ENCODE data around the gene DHX58. TPM values are rescaled to one million over a fixed set of nuclear protein-coding genes. Genes with fewer than 3 reads are reported as not detected.
A peak's percentile ranks its signal among the peaks of the same experiment; 100 is the strongest.

Gene DHX58
- total RNA-seq, 2 donors from 2014 or later: 13.7 to 18.5 TPM

DNA sequence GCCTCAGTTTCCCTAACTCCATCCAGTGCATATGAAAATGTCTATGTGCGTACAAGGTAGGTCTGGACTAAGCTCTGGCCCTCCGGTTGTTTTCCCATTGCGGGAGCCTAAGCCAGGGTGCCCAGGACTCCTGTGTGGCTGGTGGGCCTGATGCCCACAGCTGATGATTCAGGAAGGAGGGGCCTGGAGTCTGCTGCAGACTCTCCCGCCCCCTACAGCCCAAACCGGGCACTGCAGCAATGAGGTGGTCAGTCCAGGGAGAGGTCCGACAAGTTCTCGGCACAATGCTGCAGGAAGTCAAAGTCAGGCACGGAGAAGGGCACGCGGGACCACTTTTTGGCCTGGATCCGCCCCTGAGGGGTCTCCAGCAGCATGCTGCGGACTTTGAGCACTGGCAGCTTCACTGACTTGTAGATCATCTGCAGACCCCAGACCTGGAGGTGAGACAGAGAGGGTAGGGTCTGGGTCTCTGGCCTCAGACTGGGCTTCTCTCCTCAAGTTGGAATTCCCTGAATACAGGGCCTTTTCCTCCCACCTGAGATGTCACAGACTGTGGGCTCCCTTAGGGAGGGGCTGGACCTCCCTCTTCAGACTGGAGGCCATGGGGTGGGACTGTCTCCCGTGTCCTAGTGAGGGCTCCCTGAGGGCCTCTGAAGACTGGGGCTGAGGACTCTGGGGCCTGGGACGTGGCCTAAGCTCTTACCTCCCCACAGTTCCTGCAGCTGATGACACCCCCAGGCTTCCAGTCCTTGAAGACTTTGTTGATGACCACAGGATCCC is 10.8 kb downstream of the DHX58 start:
- TF ChIP-seq, protein P1, sequence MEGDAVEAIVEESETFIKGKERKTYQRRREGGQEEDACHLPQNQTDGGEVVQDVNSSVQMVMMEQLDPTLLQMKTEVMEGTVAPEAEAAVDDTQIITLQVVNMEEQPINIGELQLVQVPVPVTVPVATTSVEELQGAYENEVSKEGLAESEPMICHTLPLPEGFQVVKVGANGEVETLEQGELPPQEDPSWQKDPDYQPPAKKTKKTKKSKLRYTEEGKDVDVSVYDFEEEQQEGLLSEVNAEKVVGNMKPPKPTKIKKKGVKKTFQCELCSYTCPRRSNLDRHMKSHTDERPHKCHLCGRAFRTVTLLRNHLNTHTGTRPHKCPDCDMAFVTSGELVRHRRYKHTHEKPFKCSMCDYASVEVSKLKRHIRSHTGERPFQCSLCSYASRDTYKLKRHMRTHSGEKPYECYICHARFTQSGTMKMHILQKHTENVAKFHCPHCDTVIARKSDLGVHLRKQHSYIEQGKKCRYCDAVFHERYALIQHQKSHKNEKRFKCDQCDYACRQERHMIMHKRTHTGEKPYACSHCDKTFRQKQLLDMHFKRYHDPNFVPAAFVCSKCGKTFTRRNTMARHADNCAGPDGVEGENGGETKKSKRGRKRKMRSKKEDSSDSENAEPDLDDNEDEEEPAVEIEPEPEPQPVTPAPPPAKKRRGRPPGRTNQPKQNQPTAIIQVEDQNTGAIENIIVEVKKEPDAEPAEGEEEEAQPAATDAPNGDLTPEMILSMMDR (IDR thresholded peaks at IDR 0.05): peak; percentile 77
- Histone ChIP-seq H3K27me3 (replicated peaks; ENCODE audit: insufficient read depth) (peaks cover 7% of the 10 kb centered on the region), H3K9me3 (no peaks in the 10 kb centered on the region), H3K36me3 (no peaks in the 10 kb centered on the region), H3K4me3 (no peak overlapping the region), H3K4me1 (ENCODE audit: control insufficient read depth in 1 of 2, low read depth in 2 of 2) (peaks cover 3 to 4% of the 10 kb centered on the region in 2 donors), H3K27ac (no peak overlapping the region)
- ATAC-seq (ENCODE audit: insufficient number of reproducible peaks, low FRiP score, low read depth) (no peak), DNase-seq (ENCODE audit: low spot score) (peak; percentile 49)

GRCh38 chr17:42098730-42099399 is 13.6 kb downstream of the DHX58 start:
- Histone ChIP-seq H3K27me3 (replicated peaks; ENCODE audit: insufficient read depth) (peaks cover 7% of the 10 kb centered on the region), H3K27ac (no peak overlapping the region), H3K9me3 (no peaks in the 10 kb centered on the region), H3K4me3 (no peak overlapping the region), H3K36me3 (no peaks in the 10 kb centered on the region), H3K4me1 (ENCODE audit: control insufficient read depth in 1 of 2, low read depth in 2 of 2) (peaks cover 3 to 4% of the 10 kb centered on the region in 2 donors)
- TF ChIP-seq, protein P1 (IDR thresholded peaks at IDR 0.05): no peak
- DNase-seq (ENCODE audit: low spot score): no peak
- no peak for ATAC-seq (ENCODE audit: insufficient number of reproducible peaks, low FRiP score, low read depth)

GRCh38 chr17:42097691-42098631 is 14.6 kb downstream of the DHX58 start, which contains the start of gene ZNF385C:
Gene ZNF385C, minus strand, starts transcription at chr17:42098473. Its CDS starts 35,417 bp downstream, at chr17:42063056.
- Histone ChIP-seq H3K27ac (no peak within 1 kb of the TSS), H3K4me3 (peak within 1 kb of the TSS; percentile 37), H3K4me1 (ENCODE audit: control insufficient read depth in 1 of 2, low read depth in 2 of 2) (peaks cover 3 to 4% of the 10 kb centered on the region in 2 donors), H3K9me3 (no peaks in the 10 kb centered on the region), H3K36me3 (no peaks in the 10 kb centered on the region), H3K27me3 (replicated peaks; ENCODE audit: insufficient read depth) (peaks cover 7% of the 10 kb centered on the region)
- no peak for ATAC-seq (ENCODE audit: insufficient number of reproducible peaks, low FRiP score, low read depth)
- TF ChIP-seq, protein P1 (IDR thresholded peaks at IDR 0.05): no peak
- DNase-seq (ENCODE audit: low spot score): no peak

DNA sequence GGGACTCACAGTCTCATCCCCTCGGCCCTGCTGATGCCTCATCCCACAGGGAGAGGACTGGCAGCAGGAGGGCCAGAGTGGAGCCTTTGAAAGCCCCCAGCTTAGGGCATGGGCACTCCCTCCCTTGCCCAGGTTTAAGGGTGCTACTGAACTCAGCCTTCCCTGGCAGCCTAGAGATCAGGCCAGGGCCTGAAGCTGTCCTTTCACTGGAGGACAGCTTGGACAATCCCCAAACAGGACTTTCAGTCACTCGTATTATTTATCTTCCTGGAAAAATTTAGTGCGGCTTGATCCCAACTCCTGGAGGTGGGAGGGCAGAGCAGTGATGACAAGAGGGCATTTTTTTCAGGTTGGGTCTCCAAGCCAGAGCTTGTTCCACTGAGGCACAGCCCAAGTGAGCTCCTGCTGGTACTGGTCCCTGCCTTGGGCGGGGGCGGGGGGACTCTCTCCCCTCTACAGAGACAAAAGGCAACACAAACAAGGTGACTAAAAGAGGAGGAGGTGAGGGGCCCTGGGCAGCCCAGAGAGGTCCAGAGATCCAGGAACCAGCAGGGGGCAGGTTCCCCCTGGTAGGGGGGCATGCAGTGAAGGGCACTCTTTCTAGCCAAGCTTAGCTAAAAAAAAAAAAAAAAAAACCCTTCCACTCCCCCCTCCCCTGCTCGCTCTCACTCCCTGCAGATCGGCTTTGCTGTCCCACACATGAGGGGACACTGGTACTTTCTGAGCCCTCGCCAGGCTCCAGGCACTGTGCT is 16.0 kb downstream of the DHX58 start:
- Histone ChIP-seq H3K4me1 (ENCODE audit: control insufficient read depth in 1 of 2, low read depth in 2 of 2) (peaks cover 3 to 4% of the 10 kb centered on the region in 2 donors), H3K9me3 (no peaks in the 10 kb centered on the region), H3K36me3 (no peaks in the 10 kb centered on the region), H3K4me3 (no peak overlapping the region), H3K27me3 (replicated peaks; ENCODE audit: insufficient read depth) (peaks cover 7% of the 10 kb centered on the region), H3K27ac (no peak overlapping the region)
- TF ChIP-seq, protein P1 (IDR thresholded peaks at IDR 0.05): no peak
- ATAC-seq (ENCODE audit: insufficient number of reproducible peaks, low FRiP score, low read depth): no peak
- DNase-seq (ENCODE audit: low spot score): no peak
